Sigmoid colon (tissue), 7 donors: ENCODE data around the gene CYB5A. TPM values are rescaled to one million over a fixed set of nuclear protein-coding genes. Genes with fewer than 3 reads are reported as not detected.

Experiments used
- DNase-seq: peaks from one replicate; pipeline ENCODE4 v3.0.0-alpha.2; 2019
- H3K27ac ChIP-seq, 4 donors: fragments of 200-600 bp; sonication (generic); one replicate each; pipeline ENCODE4 v1.5.1; 2016 to 2019; ENCODE audit warnings: mild to moderate bottlenecking in 1 of 4
- H3K27me3 ChIP-seq, 3 donors: fragments of 200-600 bp; sonication (generic); one replicate each; pipeline ENCODE4 v1.5.1; 2019; ENCODE audit warnings: mild to moderate bottlenecking in 1 of 3
- H3K36me3 ChIP-seq, 4 donors: fragments of 200-600 bp; sonication (generic); one replicate each; pipeline ENCODE4 v1.5.1; 2016 to 2019
- H3K4me1 ChIP-seq, 4 donors: fragments of 200-600 bp; sonication (generic); one replicate each; pipeline ENCODE4 v1.5.1; 2017 to 2019
- H3K4me3 ChIP-seq, 4 donors: fragments of 200-600 bp; sonication (generic); one replicate each; pipeline ENCODE4 v1.5.1; 2017 to 2019; ENCODE audit warnings: mild to moderate bottlenecking in 2 of 4, moderate library complexity in 1 of 4
- H3K9me3 ChIP-seq, 4 donors: fragments of 200-600 bp in 3 of 4; sonication (generic) in 3 of 4; one replicate each; pipeline versions ENCODE4 v1.5.1 to v1.6.1; 2013 to 2019
- CTCF ChIP-seq, 4 experiments: fragments of 450-650 bp in 3 of 4; fragments of 200-600 bp in 1 of 4; IDR thresholded peaks; one replicate each; pipeline ENCODE4 v1.5.1; 2016 to 2019; ENCODE audit warnings: antibody characterized with exemption in 4 of 4, mild to moderate bottlenecking in 3 of 4, moderate library complexity in 2 of 4
- EP300 ChIP-seq, 4 donors: sonication (generic); formaldehyde crosslinking; IDR thresholded peaks; one replicate each; pipeline ENCODE4 v1.6.1; 2017; ENCODE audit warnings: antibody characterized with exemption in 4 of 4
- POLR2A ChIP-seq, 2 donors: fragments of 450-650 bp; IDR thresholded peaks; one replicate each; pipeline ENCODE4 v1.6.1; 2016; ENCODE audit warnings: antibody characterized with exemption in 2 of 2, mild to moderate bottlenecking in 2 of 2, moderate library complexity in 2 of 2
- POLR2AphosphoS5 ChIP-seq, 4 donors: sonication (generic); formaldehyde crosslinking; IDR thresholded peaks; one replicate each; pipeline ENCODE4 v1.6.1; 2017; ENCODE audit warnings: antibody characterized with exemption in 4 of 4
- WGBS, 2 donors: extraction: QIAGEN DNeasy Blood & Tissue Kit; methylation state at CpG; one replicate each; pipeline ENCODE4 v1.1.7; 2013; 5-methylcytosine and 5-hydroxymethylcytosine counted together
- intact Hi-C: fragments of 100-400 bp; cut with DNase I; formaldehyde crosslinking; loops from one replicate; pipeline ENCODE4 v1.15.1; 2023
- polyA plus RNA-seq, 3 donors: library from polyadenylated mRNA; stranded (reverse); fragments of 200-250 nt; gene quantifications; one replicate each; pipeline ENCODE4 v1.2.3, GENCODE V29; 2013
- total RNA-seq, 4 donors: library from RNA; depleted of rRNA; stranded (reverse); fragments of >200 nt; gene quantifications; one replicate each; pipeline ENCODE4 v1.1.0, GENCODE V29; 2016
- donor health status: healthy with polysubstance abuse.
- donor health status: Bipolar disorder and iron deficiency.
- donor health status: healthy.

Gene CYB5A
- total and polyA plus RNA-seq, 7 donors, result 137 to 533 (median 164) TPM

DNA sequence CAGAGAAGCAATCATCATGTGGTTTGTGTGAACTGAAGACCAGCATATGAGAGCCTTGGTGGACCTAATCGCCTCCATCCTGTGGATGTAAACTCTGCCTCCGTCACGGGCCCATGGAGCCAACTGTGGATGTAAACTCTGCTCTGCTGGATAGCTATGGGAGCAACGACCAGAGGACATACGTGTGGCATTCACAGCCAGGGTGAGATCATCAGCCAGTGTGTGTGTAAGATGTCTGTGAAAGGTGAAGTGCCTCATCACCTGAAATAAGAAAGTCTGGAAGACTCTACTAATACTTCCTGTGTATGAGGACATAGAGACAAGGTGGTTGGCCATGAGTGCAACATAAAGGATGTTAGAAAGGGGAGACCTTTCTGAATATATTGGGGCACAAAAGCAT lies 63.5 kb downstream of the CYB5A start:
- Histone ChIP-seq H3K27ac (no peak overlapping the region), H3K27me3 (no peaks in the 10 kb centered on the region), H3K4me3 (no peak overlapping the region), H3K9me3 (no peaks in the 10 kb centered on the region), H3K4me1 (peaks cover 0 to 5% (median 2%) of the 10 kb centered on the region in 4 donors), H3K36me3 (no peaks in the 10 kb centered on the region)
- intact Hi-C loops, result no loop called here
- no peak for DNase-seq
- no peak for TF ChIP-seq POLR2A (IDR thresholded peaks at IDR 0.05)
- no peak for TF ChIP-seq CTCF (IDR thresholded peaks at IDR 0.05)
- no peak for TF ChIP-seq POLR2AphosphoS5 (IDR thresholded peaks at IDR 0.05)
- no peak for TF ChIP-seq EP300 (IDR thresholded peaks at IDR 0.05)
- 89% methylated on average over 5 of the region's 5 CpGs for WGBS, 2 donors

GRCh38 chr18:74226666-74227065 lies 65.1 kb downstream of the CYB5A start:
- H3K36me3 ChIP-seq, result no peaks in the 10 kb centered on the region

GRCh38 chr18:74226156-74226555 lies 65.6 kb downstream of the CYB5A start:
- H3K9me3 ChIP-seq, result no peaks in the 10 kb centered on the region
- DNase-seq, result no peak
- no peaks in the 10 kb centered on the region for H3K27me3 ChIP-seq
- no peaks in the 10 kb centered on the region for H3K4me1 ChIP-seq
- no peak overlapping the region for H3K27ac ChIP-seq
- H3K4me3 ChIP-seq, result no peak overlapping the region
- TF ChIP-seq POLR2A (IDR thresholded peaks at IDR 0.05) (no peak), CTCF (IDR thresholded peaks at IDR 0.05) (no peak), POLR2AphosphoS5 (IDR thresholded peaks at IDR 0.05) (no peak), EP300 (IDR thresholded peaks at IDR 0.05) (no peak)
- intact Hi-C loops, result no loop called here
- no peaks in the 10 kb centered on the region for H3K36me3 ChIP-seq
- 48 to 71% methylated on average over 4 of the region's 4 CpGs for WGBS, 2 donors

More at GRCh38 chr18:74226666-74227065, 65.1 kb downstream of the CYB5A start:
- no peak for DNase-seq
- WGBS, 2 donors, result 92 to 97% methylated on average over 10 of the region's 10 CpGs
- no peak overlapping the region for H3K4me3 ChIP-seq
- H3K27me3 ChIP-seq, result no peaks in the 10 kb centered on the region
- intact Hi-C loops, result no loop called here
- H3K4me1 ChIP-seq, result no peaks in the 10 kb centered on the region
- TF ChIP-seq EP300 (IDR thresholded peaks at IDR 0.05) (no peak), POLR2A (IDR thresholded peaks at IDR 0.05) (no peak), POLR2AphosphoS5 (IDR thresholded peaks at IDR 0.05) (no peak), CTCF (IDR thresholded peaks at IDR 0.05) (no peak)
- no peaks in the 10 kb centered on the region for H3K9me3 ChIP-seq
- H3K27ac ChIP-seq, result no peak overlapping the region

- 54 to 74% methylated on average over 5 of the region's 5 CpGs for WGBS, 2 donors
These were observed 66.4 kb downstream of the CYB5A start for GRCh38 chr18:74225193-74225840.

More at GRCh38 chr18:74225193-74225840, 66.4 kb downstream of the CYB5A start:
- no peaks in the 10 kb centered on the region for H3K9me3 ChIP-seq
- no peak for DNase-seq
- TF ChIP-seq POLR2A (IDR thresholded peaks at IDR 0.05), result no peak
- no peak for TF ChIP-seq EP300 (IDR thresholded peaks at IDR 0.05)
- TF ChIP-seq POLR2AphosphoS5 (IDR thresholded peaks at IDR 0.05), result no peak
- TF ChIP-seq CTCF (IDR thresholded peaks at IDR 0.05), result no peak
- no peaks in the 10 kb centered on the region for H3K4me1 ChIP-seq
- H3K27me3 ChIP-seq, result no peaks in the 10 kb centered on the region
- H3K4me3 ChIP-seq, result no peak overlapping the region
- H3K36me3 ChIP-seq, result no peaks in the 10 kb centered on the region
- no peak overlapping the region for H3K27ac ChIP-seq
- intact Hi-C loops, result no loop called here
